Osteocyte (in vitro differentiated cells): ENCODE data around the gene MYO5B. TPM values are rescaled to one million over a fixed set of nuclear protein-coding genes. Genes with fewer than 3 reads are reported as not detected.
"Not testable (repeated sequence)": the region's sequence is repeated elsewhere in the genome, so short reads cannot be mapped to it uniquely, and the experiment has no call there.

Experiments
- DNase-seq: peaks from one replicate; pipeline ENCODE4 v3.0.0; 2021; ENCODE audit warnings: mixed read lengths; ENCODE audit not compliant: unreplicated experiment; ENCODE audit errors: extremely low spot score
- H3K27ac Mint-ChIP-seq: one replicate; pipeline ENCODE4 v1.8.0; 2021; ENCODE audit warnings: mild to moderate bottlenecking, mixed read lengths; ENCODE audit not compliant: unreplicated experiment
- H3K27me3 Mint-ChIP-seq: one replicate; pipeline ENCODE4 v1.8.0; 2021; ENCODE audit warnings: mixed read lengths; ENCODE audit not compliant: unreplicated experiment
- H3K36me3 Mint-ChIP-seq: one replicate; pipeline ENCODE4 v1.8.0; 2021; ENCODE audit warnings: mixed read lengths; ENCODE audit not compliant: unreplicated experiment
- H3K4me1 Mint-ChIP-seq: one replicate; pipeline ENCODE4 v1.8.0; 2021; ENCODE audit warnings: mixed read lengths; ENCODE audit not compliant: unreplicated experiment
- H3K4me3 Mint-ChIP-seq: one replicate; pipeline ENCODE4 v1.8.0; 2021; ENCODE audit warnings: mild to moderate bottlenecking, moderate library complexity, mixed read lengths; ENCODE audit not compliant: unreplicated experiment
- H3K9me3 Mint-ChIP-seq: one replicate; pipeline ENCODE4 v1.8.0; 2021; ENCODE audit warnings: mixed read lengths; ENCODE audit not compliant: unreplicated experiment
- CTCF ChIP-seq: fragments of 200-600 bp; sonication (generic); IDR thresholded peaks from 2 replicates; pipeline ENCODE4 v1.5.0; 2021; ENCODE audit warnings: antibody characterized with exemption, mild to moderate bottlenecking, moderate library complexity
- total RNA-seq: library from RNA; stranded (reverse); gene quantifications from 2 replicates; pipeline ENCODE4 v1.2.1, GENCODE V29; 2021

MYO5B gene
- total RNA-seq, 1 donor from 2014 or later, result not detected

- Mint-ChIP-seq H3K36me3 (no peaks in the 10 kb centered on the region), H3K27me3 (no peaks in the 10 kb centered on the region), H3K4me3 (no peak overlapping the region), H3K27ac (no peak overlapping the region), H3K4me1 (peaks cover 6% of the 10 kb centered on the region), H3K9me3 (no peaks in the 10 kb centered on the region)
- TF ChIP-seq CTCF, result no peak
- peak; percentile 46 for DNase-seq
Observed at GRCh38 chr18:49841236-49842217, 353.4 kb downstream of the MYO5B start.

GRCh38 chr18:49839012-49839411, 355.9 kb downstream of the MYO5B start:
- DNase-seq, result no peak
- Mint-ChIP-seq H3K27ac (no peak overlapping the region), H3K4me3 (no peak overlapping the region), H3K4me1 (peaks cover 19% of the 10 kb centered on the region), H3K27me3 (no peaks in the 10 kb centered on the region), H3K36me3 (no peaks in the 10 kb centered on the region), H3K9me3 (no peaks in the 10 kb centered on the region)
- no peak for TF ChIP-seq CTCF

GRCh38 chr18:49838381-49838780, 356.6 kb downstream of the MYO5B start:
- Mint-ChIP-seq H3K27ac (no peak overlapping the region), H3K9me3 (no peaks in the 10 kb centered on the region), H3K4me1 (peaks cover 20% of the 10 kb centered on the region), H3K27me3 (no peaks in the 10 kb centered on the region), H3K4me3 (no peak overlapping the region), H3K36me3 (no peaks in the 10 kb centered on the region)
- no peak for DNase-seq
- no peak for TF ChIP-seq CTCF

- no peak for TF ChIP-seq CTCF
- DNase-seq, result no peak
- H3K27ac Mint-ChIP-seq, result no peak overlapping the region
- H3K27me3 Mint-ChIP-seq, result no peaks in the 10 kb centered on the region
- no peaks in the 10 kb centered on the region for H3K36me3 Mint-ChIP-seq
- no peaks in the 10 kb centered on the region for H3K9me3 Mint-ChIP-seq
- no peak overlapping the region for H3K4me3 Mint-ChIP-seq
- H3K4me1 Mint-ChIP-seq, result peaks cover 20% of the 10 kb centered on the region
Observed at GRCh38 chr18:49837889-49838288, 357.1 kb downstream of the MYO5B start.

- not testable (repeated sequence) for H3K9me3 Mint-ChIP-seq, DNase-seq, H3K4me3 Mint-ChIP-seq, H3K27me3 Mint-ChIP-seq, H3K27ac Mint-ChIP-seq, H3K36me3 Mint-ChIP-seq
- peaks cover 20% of the 10 kb centered on the region for H3K4me1 Mint-ChIP-seq
Observed at GRCh38 chr18:49837316-49837835, 357.6 kb downstream of the MYO5B start.
